K562 (cell line): ENCODE results near the gene NRIP2. TPM values are rescaled to one million over a fixed set of nuclear protein-coding genes. Genes with fewer than 3 reads are reported as not detected.
A peak's percentile ranks its signal among the peaks of the same experiment; 100 is the strongest.

Experiments used
- NFIC ChIP-seq: fragments of 450-650 bp; IDR thresholded peaks from 2 replicates; pipeline ENCODE4 v1.6.1; 2017; ENCODE audit warnings: mild to moderate bottlenecking, inconsistent platforms
- SRSF1 ChIP-seq: fragments of 200-400 bp; formaldehyde crosslinking; IDR thresholded peaks from 2 replicates; pipeline ENCODE4 v1.6.1; 2017; ENCODE audit warnings: mild to moderate bottlenecking, low read depth, low read length, moderate library complexity
- ZNF592 ChIP-seq: fragments of 450-650 bp; IDR thresholded peaks from 2 replicates; pipeline ENCODE4 v1.6.1; 2017; ENCODE audit warnings: antibody characterized with exemption, mild to moderate bottlenecking
- polyA plus RNA-seq, 8 experiments: library from polyadenylated mRNA; depleted of rRNA in 4 of 8; stranded (reverse) in 5 of 8; unstranded in 3 of 8; fragments of >200 nt; fragmentation: Nextera tagmentation in 2 of 8; fragmentation: Illumina TruSeq in 1 of 8; extraction: Ambion mirVana in 2 of 8; extraction: Trizol in 1 of 8; gene quantifications; 2 replicates each; pipeline versions ENCODE4 v1.2.1 to v1.2.3, GENCODE V29; 2011 to 2014; ENCODE audit warnings: inconsistent platforms in 1 of 8, missing spikeins in 1 of 8
- total RNA-seq, 7 experiments: library from RNA; depleted of rRNA in 6 of 7; stranded (reverse); fragments of >200 nt in 6 of 7; fragmentation: Illumina TruSeq in 2 of 7; extraction: Trizol in 2 of 7; gene quantifications; 2 replicates each; pipeline versions ENCODE4 v1.2.1 to v1.2.3, GENCODE V29; 2011 to 2021; ENCODE audit warnings: low replicate concordance in 1 of 7
- TF ChIP-seq, protein P1 (sequence below), 2 experiments: fragments of 450-650 bp; formaldehyde crosslinking in 1 of 2; IDR thresholded peaks; 2 replicates each; pipeline versions ENCODE4 v1.4.0 to v1.6.1; 2014 to 2020; ENCODE audit warnings: mild to moderate bottlenecking in 2 of 2, borderline replicate concordance in 1 of 2, low read depth in 1 of 2
- TF ChIP-seq, protein P2 (sequence below), 3 experiments: IDR thresholded peaks in 2 of 3; conservative IDR thresholded peaks in 1 of 3; 2 replicates each; pipeline ENCODE4 v1.5.1; 2011 to 2012; ENCODE audit warnings: low read length in 3 of 3, mild to moderate bottlenecking in 3 of 3, control low read depth in 2 of 3, improper control_type of control experiment in 1 of 3, inconsistent platforms in 1 of 3, low read depth in 1 of 3, mixed read lengths in 1 of 3, moderate library complexity in 1 of 3; ENCODE audit not compliant: insufficient read depth in 2 of 3

NRIP2 gene
- total and polyA plus RNA-seq, 9 of the 15 experiments (the other 6 are each of a cell fraction or from before 2014, with no cell fraction given): 0.07 to 0.10 TPM; not detected in 7

- TF ChIP-seq, protein P1, sequence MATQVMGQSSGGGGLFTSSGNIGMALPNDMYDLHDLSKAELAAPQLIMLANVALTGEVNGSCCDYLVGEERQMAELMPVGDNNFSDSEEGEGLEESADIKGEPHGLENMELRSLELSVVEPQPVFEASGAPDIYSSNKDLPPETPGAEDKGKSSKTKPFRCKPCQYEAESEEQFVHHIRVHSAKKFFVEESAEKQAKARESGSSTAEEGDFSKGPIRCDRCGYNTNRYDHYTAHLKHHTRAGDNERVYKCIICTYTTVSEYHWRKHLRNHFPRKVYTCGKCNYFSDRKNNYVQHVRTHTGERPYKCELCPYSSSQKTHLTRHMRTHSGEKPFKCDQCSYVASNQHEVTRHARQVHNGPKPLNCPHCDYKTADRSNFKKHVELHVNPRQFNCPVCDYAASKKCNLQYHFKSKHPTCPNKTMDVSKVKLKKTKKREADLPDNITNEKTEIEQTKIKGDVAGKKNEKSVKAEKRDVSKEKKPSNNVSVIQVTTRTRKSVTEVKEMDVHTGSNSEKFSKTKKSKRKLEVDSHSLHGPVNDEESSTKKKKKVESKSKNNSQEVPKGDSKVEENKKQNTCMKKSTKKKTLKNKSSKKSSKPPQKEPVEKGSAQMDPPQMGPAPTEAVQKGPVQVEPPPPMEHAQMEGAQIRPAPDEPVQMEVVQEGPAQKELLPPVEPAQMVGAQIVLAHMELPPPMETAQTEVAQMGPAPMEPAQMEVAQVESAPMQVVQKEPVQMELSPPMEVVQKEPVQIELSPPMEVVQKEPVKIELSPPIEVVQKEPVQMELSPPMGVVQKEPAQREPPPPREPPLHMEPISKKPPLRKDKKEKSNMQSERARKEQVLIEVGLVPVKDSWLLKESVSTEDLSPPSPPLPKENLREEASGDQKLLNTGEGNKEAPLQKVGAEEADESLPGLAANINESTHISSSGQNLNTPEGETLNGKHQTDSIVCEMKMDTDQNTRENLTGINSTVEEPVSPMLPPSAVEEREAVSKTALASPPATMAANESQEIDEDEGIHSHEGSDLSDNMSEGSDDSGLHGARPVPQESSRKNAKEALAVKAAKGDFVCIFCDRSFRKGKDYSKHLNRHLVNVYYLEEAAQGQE (IDR thresholded peaks at IDR 0.05; ENCODE audit: borderline replicate concordance): peak; percentile 29; the same call in 1 of the 2 replicates
- TF ChIP-seq, protein P1 (CRISPR knock-in tag; IDR thresholded peaks at IDR 0.05; ENCODE audit: low read depth): no peak
- TF ChIP-seq, protein P2, sequence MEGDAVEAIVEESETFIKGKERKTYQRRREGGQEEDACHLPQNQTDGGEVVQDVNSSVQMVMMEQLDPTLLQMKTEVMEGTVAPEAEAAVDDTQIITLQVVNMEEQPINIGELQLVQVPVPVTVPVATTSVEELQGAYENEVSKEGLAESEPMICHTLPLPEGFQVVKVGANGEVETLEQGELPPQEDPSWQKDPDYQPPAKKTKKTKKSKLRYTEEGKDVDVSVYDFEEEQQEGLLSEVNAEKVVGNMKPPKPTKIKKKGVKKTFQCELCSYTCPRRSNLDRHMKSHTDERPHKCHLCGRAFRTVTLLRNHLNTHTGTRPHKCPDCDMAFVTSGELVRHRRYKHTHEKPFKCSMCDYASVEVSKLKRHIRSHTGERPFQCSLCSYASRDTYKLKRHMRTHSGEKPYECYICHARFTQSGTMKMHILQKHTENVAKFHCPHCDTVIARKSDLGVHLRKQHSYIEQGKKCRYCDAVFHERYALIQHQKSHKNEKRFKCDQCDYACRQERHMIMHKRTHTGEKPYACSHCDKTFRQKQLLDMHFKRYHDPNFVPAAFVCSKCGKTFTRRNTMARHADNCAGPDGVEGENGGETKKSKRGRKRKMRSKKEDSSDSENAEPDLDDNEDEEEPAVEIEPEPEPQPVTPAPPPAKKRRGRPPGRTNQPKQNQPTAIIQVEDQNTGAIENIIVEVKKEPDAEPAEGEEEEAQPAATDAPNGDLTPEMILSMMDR (IDR thresholded peaks at IDR 0.05 in 2 of 3, conservative IDR thresholded peaks at IDR 0.05 in 1 of 3; ENCODE audit: insufficient read depth in 2 of 3, low read depth in 1 of 3, low read length in 3 of 3): peak; percentile 73 to 79 (median 74)
- TF ChIP-seq SRSF1: no peak
- no peak for TF ChIP-seq ZNF592
- peak; percentile 58; the same call in 1 of the 2 replicates for TF ChIP-seq NFIC
- TF ChIP-seq, all 486 proteins: peak for 5
Measured at GRCh38 chr12:2853626-2854025, 18.8 kb upstream of the NRIP2 start (continued).
